HepG2 (cell line): ENCODE results near the gene DPP7. TPM values are rescaled to one million over a fixed set of nuclear protein-coding genes. Genes with fewer than 3 reads are reported as not detected.
A peak's percentile ranks its signal among the peaks of the same experiment; 100 is the strongest.

Experiments used
- ATAC-seq: fragments of 200-7000 bp; cut with Tn5 transposase; 3 replicates; pipeline ENCODE4 v1.9.1; 2020; ENCODE audit warnings: mild to moderate bottlenecking, moderate library complexity
- BruUV-seq: library from RNA; stranded (reverse); fragments of 400-500 nt; replicated peaks from 2 replicates; lab custom pipeline; 2021; lab: Mats Ljungman, UMichigan
- CTCF ChIA-PET: fragments of 300-600 bp; formaldehyde crosslinking; extraction: SDS; loops from one replicate; lab custom pipeline; 2021; ENCODE audit warnings: low total read pairs, inconsistent platforms, low intra/inter-chr PET ratio; lab: Yijun Ruan, JAX
- POLR2A ChIA-PET: fragments of 350-600 bp; sonication (Branson Sonifier 250); formaldehyde crosslinking; loops from one replicate; lab custom pipeline; 2020; ENCODE audit warnings: antibody characterized with exemption, inconsistent platforms; lab: Yijun Ruan, JAX
- DNase-seq: peaks from one replicate; pipeline ENCODE4 v3.0.0-alpha.2; 2015; ENCODE audit warnings: low spot score
- FAIRE-seq: peaks from 3 replicates; lab custom pipeline; 2011; peaks lifted over from hg19 to GRCh38; lab: Jason Lieb, UNC
- H2AFZ ChIP-seq: one replicate; pipeline ENCODE4 v1.6.1; 2011; ENCODE audit warnings: low read length, inconsistent platforms
- H3K27ac ChIP-seq: fragments of 300-600 bp; 3 replicates; pipeline ENCODE4 v1.8.0; 2011; ENCODE audit warnings: mixed run types, mild to moderate bottlenecking, mixed read lengths, low read length, inconsistent platforms; ENCODE audit not compliant: insufficient read depth; ENCODE audit errors: extremely low read length
- H3K27me3 ChIP-seq, 2 experiments: fragments of 200-600 bp in 1 of 2; 2 replicates in 1 of 2; 3 replicates in 1 of 2; pipeline versions ENCODE4 v1.6.0 to v1.8.0; 2011; ENCODE audit warnings: low read length in 2 of 2, mild to moderate bottlenecking in 2 of 2, moderate library complexity in 2 of 2, inconsistent platforms in 1 of 2; ENCODE audit not compliant: insufficient read depth in 2 of 2, control insufficient read depth in 1 of 2
- H3K36me3 ChIP-seq, 2 experiments: fragments of 200-600 bp in 1 of 2; replicated peaks in 1 of 2; 2 replicates in 1 of 2; 3 replicates in 1 of 2; pipeline versions ENCODE4 v1.5.1 to v1.8.0; 2011; ENCODE audit warnings: low read length in 2 of 2, inconsistent platforms in 1 of 2; ENCODE audit not compliant: insufficient read depth in 2 of 2, control insufficient read depth in 1 of 2
- H3K4me1 ChIP-seq: 2 replicates; pipeline ENCODE4 v1.5.1; 2012; ENCODE audit warnings: low read length, inconsistent platforms; ENCODE audit not compliant: insufficient read depth
- H3K4me2 ChIP-seq: 2 replicates; pipeline ENCODE4 v1.6.0; 2011; ENCODE audit warnings: low read depth, low read length, inconsistent platforms
- H3K4me3 ChIP-seq, 3 experiments: fragments of 200-600 bp in 1 of 3; sonication (generic), shearing (Covaris generic) in 1 of 3; replicated peaks in 1 of 3; 2 replicates each; pipeline ENCODE4 v1.5.1; 2011 to 2016; ENCODE audit warnings: low read length in 3 of 3, inconsistent platforms in 2 of 3, low read depth in 2 of 3, mild to moderate bottlenecking in 2 of 3, control low read depth in 1 of 3, mixed read lengths in 1 of 3; ENCODE audit not compliant: insufficient read depth in 1 of 3
- H3K79me2 ChIP-seq: one replicate; pipeline ENCODE4 v1.6.1; 2011; ENCODE audit warnings: low read length, inconsistent platforms; ENCODE audit not compliant: insufficient read depth
- H3K9ac ChIP-seq: 2 replicates; pipeline ENCODE4 v1.6.0; 2011; ENCODE audit warnings: mild to moderate bottlenecking, low read depth, low read length, inconsistent platforms; ENCODE audit not compliant: insufficient read depth
- H3K9me3 ChIP-seq: 2 replicates; pipeline ENCODE4 v1.5.1; 2012; ENCODE audit warnings: mild to moderate bottlenecking, low read length
- H4K20me1 ChIP-seq: 2 replicates; pipeline ENCODE4 v1.6.0; 2011; ENCODE audit warnings: inconsistent platforms, mild to moderate bottlenecking, low read length, moderate library complexity; ENCODE audit not compliant: insufficient read depth
- ASH2L ChIP-seq: fragments of 300-600, 200-600 bp; sonication (generic); IDR thresholded peaks from 2 replicates; pipeline ENCODE4 v1.7.0; 2017; ENCODE audit warnings: low read depth, mild to moderate bottlenecking, moderate library complexity, mixed read lengths, low read length; ENCODE audit not compliant: insufficient read length
- ATRX ChIP-seq: sonication (generic); formaldehyde crosslinking; IDR thresholded peaks from 2 replicates; pipeline ENCODE4 v1.4.0; 2020; ENCODE audit warnings: missing genetic modification reagents, borderline replicate concordance
- CENPT ChIP-seq: sonication (generic); formaldehyde crosslinking; IDR thresholded peaks from 2 replicates; pipeline ENCODE4 v1.8.0; 2022; ENCODE audit warnings: low read depth, mild to moderate bottlenecking, moderate library complexity, missing genetic modification reagents
- HHEX ChIP-seq: IDR thresholded peaks from 2 replicates; pipeline ENCODE4 v1.6.1; 2016; ENCODE audit warnings: control low read depth
- LBX2 ChIP-seq: sonication (generic); formaldehyde crosslinking; IDR thresholded peaks from 2 replicates; pipeline ENCODE4 v1.5.0; 2020; ENCODE audit warnings: missing genetic modification reagents, mild to moderate bottlenecking, borderline replicate concordance
- ZNF317 ChIP-seq: sonication (generic); formaldehyde crosslinking; IDR thresholded peaks from 2 replicates; pipeline ENCODE4 v1.5.0; 2020; ENCODE audit warnings: mild to moderate bottlenecking, missing genetic modification reagents
- ZNF460 ChIP-seq: sonication (generic); formaldehyde crosslinking; IDR thresholded peaks from 2 replicates; pipeline ENCODE4 v1.5.1; 2020; ENCODE audit warnings: missing genetic modification reagents, mild to moderate bottlenecking, borderline replicate concordance
- ZNF549 ChIP-seq: sonication (generic); formaldehyde crosslinking; IDR thresholded peaks from 2 replicates; pipeline ENCODE4 v1.5.0; 2020; ENCODE audit warnings: missing genetic modification reagents
- ZNF607 ChIP-seq: sonication (generic); formaldehyde crosslinking; IDR thresholded peaks from 2 replicates; pipeline ENCODE4 v1.5.1; 2020; ENCODE audit warnings: missing genetic modification reagents, mild to moderate bottlenecking, borderline replicate concordance
- ZNF879 ChIP-seq: sonication (generic); formaldehyde crosslinking; IDR thresholded peaks from 2 replicates; pipeline ENCODE4 v1.8.1; 2023; ENCODE audit warnings: missing genetic modification reagents
- ZNF883 ChIP-seq: sonication (generic); formaldehyde crosslinking; IDR thresholded peaks from 2 replicates; pipeline ENCODE4 v1.5.1; 2020; ENCODE audit warnings: mild to moderate bottlenecking, missing genetic modification reagents; ENCODE audit errors: not compliant biosample characterization
- WGBS: methylation state at CpG from one replicate; pipeline ENCODE4 v1.1.6; 2017; ENCODE audit warnings: low lambda C conversion rate; 5-methylcytosine and 5-hydroxymethylcytosine counted together
- in situ Hi-C: cut with HindIII; loops from 2 replicates; pipeline ENCODE4 v1.10.0; 2017; ENCODE audit warnings: low pct_unique_long_range_greater_than_20kb; ENCODE audit not compliant: extremely low pct_ligation_motif_present
- intact Hi-C: fragments of 100-400 bp; cut with micrococcal nuclease; formaldehyde crosslinking; loops from one replicate; pipeline ENCODE4 v1.10.0; 2022; ENCODE audit not compliant: unreplicated experiment
- polyA plus RNA-seq, 8 experiments: library from polyadenylated mRNA; depleted of rRNA in 3 of 8; stranded (reverse) in 7 of 8; unstranded in 1 of 8; fragments of >200 nt; fragmentation: Illumina TruSeq in 4 of 8; extraction: Trizol in 4 of 8; gene quantifications; 2 replicates each; pipeline versions ENCODE4 v1.2.1 to v1.2.3, GENCODE V29; 2011 to 2016; ENCODE audit warnings: low read depth in 4 of 8, missing spikeins in 1 of 8, mixed read lengths in 1 of 8; ENCODE audit not compliant: insufficient read depth in 1 of 8
- total RNA-seq, 5 experiments: library from RNA; depleted of rRNA; stranded (reverse); fragments of >200 nt; fragmentation: Illumina TruSeq; extraction: Trizol; gene quantifications; 2 replicates each; pipeline ENCODE4 v1.2.3, GENCODE V29; 2016; ENCODE audit warnings: low read depth in 1 of 5
- TF ChIP-seq, protein P1 (sequence below): sonication (generic); formaldehyde crosslinking; IDR thresholded peaks from 2 replicates; pipeline ENCODE4 v1.5.0; 2020; ENCODE audit warnings: missing genetic modification reagents
- TF ChIP-seq, protein P2 (sequence below): IDR thresholded peaks from 2 replicates; pipeline ENCODE4 v1.6.1; 2016
- TF ChIP-seq, protein P3 (sequence below): sonication (generic); formaldehyde crosslinking; IDR thresholded peaks from 2 replicates; pipeline ENCODE4 v1.4.0; 2020; ENCODE audit warnings: missing genetic modification reagents, borderline replicate concordance
- TF ChIP-seq, protein P4 (sequence below): sonication (generic); formaldehyde crosslinking; IDR thresholded peaks from 2 replicates; pipeline ENCODE4 v1.5.0; 2020; ENCODE audit warnings: mild to moderate bottlenecking, missing genetic modification reagents

DPP7 gene
- total and polyA plus RNA-seq, 2 of the 13 experiments (the other 11 are each of a cell fraction or from before 2014, with no cell fraction given) = 1.2 to 4.5 TPM

DNA sequence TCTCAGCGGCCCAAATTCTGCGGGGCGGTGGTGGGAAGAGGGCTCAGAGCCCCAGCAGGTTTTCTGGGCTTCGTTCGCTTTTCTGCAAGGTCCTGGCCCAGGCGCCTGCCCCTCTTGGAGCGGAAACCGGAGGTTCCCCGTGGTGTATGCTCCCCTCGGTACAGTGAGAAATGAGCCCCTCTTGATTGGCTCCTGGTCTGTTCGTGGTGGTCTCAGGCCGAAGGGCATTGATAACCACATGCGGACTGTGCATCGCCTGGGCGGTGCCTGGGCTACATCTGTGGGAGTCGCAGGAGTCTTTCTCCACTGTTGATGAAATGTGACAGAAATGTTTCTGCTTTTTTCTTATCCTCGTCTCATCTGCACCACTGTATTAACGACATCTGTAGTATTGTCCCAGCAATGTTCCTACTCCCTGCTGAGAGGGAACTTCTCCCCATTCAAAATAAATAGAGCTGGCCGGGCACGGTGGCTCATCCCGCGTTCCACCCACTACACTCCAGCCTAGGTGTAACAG is 27.1 kb downstream of the DPP7 start (continued):
- TF ChIP-seq CENPT (CRISPR knock-in tag) (no peak), LBX2 (CRISPR knock-in tag) (no peak)

DNA sequence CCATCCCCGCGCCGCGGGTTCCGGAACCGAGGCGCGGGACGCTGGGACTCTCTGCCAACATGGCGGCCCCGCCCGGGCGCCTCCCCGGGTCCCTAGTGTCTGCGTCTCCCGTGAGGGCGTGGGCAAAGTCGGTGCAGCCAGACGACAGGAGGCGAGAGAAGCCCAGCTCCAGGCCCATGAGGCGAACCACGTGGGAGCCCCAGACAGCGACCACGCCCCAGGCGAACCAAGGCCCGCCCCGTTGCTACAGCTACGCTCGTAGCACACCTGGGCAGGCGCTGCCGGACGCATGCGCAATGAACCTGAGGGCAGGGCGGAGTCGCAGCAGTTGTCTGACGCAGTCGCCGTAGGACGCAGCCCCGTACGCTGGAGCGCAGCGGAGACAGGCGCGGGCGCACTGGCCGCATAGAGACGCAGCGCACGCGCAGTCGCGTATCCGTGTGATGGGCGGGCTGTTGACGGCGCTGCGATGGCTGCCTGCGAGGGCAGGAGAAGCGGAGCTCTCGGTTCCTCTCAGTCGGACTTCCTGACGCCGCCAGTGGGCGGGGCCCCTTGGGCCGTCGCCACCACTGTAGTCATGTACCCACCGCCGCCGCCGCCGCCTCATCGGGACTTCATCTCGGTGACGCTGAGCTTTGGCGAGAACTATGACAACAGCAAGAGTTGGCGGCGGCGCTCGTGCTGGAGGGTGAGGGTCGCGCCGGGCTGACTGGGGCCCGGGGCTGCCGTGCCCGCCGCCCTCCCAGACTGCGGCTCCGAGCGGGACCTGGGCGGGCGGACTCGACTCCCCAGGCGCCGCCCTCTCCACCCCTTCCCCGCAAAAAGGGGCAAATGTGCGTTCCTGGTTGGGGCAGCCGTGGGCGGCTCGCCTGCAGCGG is 27.8 kb downstream of the DPP7 start, which contains the start of gene MAN1B1:
Gene MAN1B1 (plus strand): TSS at position 455 of the 878 bp plus-strand sequence. CDS start 15 bp downstream, at position 470.
- POLR2A ChIA-PET = interaction anchor here (0.7 to 6.4 kb wide), 27 partner anchors 10 to 359 kb away, joined by 3 to 105 read pairs (median 7); partner anchors contain the start of genes ENTPD2, NPDC1, RNF208 and SAPCD2
- FAIRE-seq = peak; percentile 88
- H2AFZ ChIP-seq = no peak within 1 kb of the TSS
- TF ChIP-seq, protein P1, sequence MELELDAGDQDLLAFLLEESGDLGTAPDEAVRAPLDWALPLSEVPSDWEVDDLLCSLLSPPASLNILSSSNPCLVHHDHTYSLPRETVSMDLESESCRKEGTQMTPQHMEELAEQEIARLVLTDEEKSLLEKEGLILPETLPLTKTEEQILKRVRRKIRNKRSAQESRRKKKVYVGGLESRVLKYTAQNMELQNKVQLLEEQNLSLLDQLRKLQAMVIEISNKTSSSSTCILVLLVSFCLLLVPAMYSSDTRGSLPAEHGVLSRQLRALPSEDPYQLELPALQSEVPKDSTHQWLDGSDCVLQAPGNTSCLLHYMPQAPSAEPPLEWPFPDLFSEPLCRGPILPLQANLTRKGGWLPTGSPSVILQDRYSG (CRISPR knock-in tag) = no peak; the same call in 1 of the 2 replicates
- TF ChIP-seq, protein P2, sequence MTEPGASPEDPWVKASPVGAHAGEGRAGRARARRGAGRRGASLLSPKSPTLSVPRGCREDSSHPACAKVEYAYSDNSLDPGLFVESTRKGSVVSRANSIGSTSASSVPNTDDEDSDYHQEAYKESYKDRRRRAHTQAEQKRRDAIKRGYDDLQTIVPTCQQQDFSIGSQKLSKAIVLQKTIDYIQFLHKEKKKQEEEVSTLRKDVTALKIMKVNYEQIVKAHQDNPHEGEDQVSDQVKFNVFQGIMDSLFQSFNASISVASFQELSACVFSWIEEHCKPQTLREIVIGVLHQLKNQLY = no peak
- TF ChIP-seq ZNF460 (no peak), ZNF549 (CRISPR knock-in tag) (no peak), ZNF607 (CRISPR knock-in tag) (peak; percentile 86; the same call in 1 of the 2 replicates), ZNF317 (CRISPR knock-in tag) (peak; percentile 47; the same call in 1 of the 2 replicates), ZNF879 (CRISPR knock-in tag) (no peak), ZNF883 (CRISPR knock-in tag) (no peak), HHEX (no peak), ASH2L (peak; percentile 9), ATRX (CRISPR knock-in tag) (no peak)
- TF ChIP-seq, protein P3, sequence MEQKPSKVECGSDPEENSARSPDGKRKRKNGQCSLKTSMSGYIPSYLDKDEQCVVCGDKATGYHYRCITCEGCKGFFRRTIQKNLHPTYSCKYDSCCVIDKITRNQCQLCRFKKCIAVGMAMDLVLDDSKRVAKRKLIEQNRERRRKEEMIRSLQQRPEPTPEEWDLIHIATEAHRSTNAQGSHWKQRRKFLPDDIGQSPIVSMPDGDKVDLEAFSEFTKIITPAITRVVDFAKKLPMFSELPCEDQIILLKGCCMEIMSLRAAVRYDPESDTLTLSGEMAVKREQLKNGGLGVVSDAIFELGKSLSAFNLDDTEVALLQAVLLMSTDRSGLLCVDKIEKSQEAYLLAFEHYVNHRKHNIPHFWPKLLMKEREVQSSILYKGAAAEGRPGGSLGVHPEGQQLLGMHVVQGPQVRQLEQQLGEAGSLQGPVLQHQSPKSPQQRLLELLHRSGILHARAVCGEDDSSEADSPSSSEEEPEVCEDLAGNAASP (CRISPR knock-in tag) = no peak
- TF ChIP-seq, protein P4, sequence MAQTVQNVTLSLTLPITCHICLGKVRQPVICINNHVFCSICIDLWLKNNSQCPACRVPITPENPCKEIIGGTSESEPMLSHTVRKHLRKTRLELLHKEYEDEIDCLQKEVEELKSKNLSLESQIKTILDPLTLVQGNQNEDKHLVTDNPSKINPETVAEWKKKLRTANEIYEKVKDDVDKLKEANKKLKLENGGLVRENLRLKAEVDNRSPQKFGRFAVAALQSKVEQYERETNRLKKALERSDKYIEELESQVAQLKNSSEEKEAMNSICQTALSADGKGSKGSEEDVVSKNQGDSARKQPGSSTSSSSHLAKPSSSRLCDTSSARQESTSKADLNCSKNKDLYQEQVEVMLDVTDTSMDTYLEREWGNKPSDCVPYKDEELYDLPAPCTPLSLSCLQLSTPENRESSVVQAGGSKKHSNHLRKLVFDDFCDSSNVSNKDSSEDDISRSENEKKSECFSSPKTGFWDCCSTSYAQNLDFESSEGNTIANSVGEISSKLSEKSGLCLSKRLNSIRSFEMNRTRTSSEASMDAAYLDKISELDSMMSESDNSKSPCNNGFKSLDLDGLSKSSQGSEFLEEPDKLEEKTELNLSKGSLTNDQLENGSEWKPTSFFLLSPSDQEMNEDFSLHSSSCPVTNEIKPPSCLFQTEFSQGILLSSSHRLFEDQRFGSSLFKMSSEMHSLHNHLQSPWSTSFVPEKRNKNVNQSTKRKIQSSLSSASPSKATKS = no peak

More for the DNA sequence above, 27.8 kb downstream of the DPP7 start, which contains the start of gene MAN1B1:
- ATAC-seq (peak; percentile 87), DNase-seq (peak; percentile 97)
- BruUV-seq = no TSS peak
- no CpG with 5 or more reads among the region's 101 CpGs for WGBS
- H3K4me2 ChIP-seq = peak within 1 kb of the TSS; percentile 98
- H3K4me1 ChIP-seq = peaks cover 59% of the 10 kb centered on the region
- intact Hi-C loops = no loop called here
- H3K9me3 ChIP-seq = no peaks in the 10 kb centered on the region
- no peaks in the 10 kb centered on the region for H4K20me1 ChIP-seq
- CTCF ChIA-PET = interaction anchor here (1.1 kb wide), 1 partner anchor 19 kb away, joined by 5 read pairs; no protein-coding TSS in a partner anchor
- peaks cover 3 to 10% of the 10 kb centered on the region in 2 experiments; a peak in 4 of 5 replicates for H3K36me3 ChIP-seq
- in situ Hi-C loops = no loop called here
- peak within 1 kb of the TSS; percentile 83 for H3K27ac ChIP-seq
- peak within 1 kb of the TSS; percentile 87 for H3K9ac ChIP-seq
- no peaks in the 10 kb centered on the region; a peak in 1 of 5 replicates for H3K27me3 ChIP-seq
- peak within 1 kb of the TSS; percentile 77 to 89 (median 79) for H3K4me3 ChIP-seq
- H3K79me2 ChIP-seq = peaks cover 6% of the 10 kb centered on the region
